GM19372 (cell line): Measurements from ENCODE around the gene SLC25A44.
"Not testable (repeated sequence)": the region's sequence is repeated elsewhere in the genome, so short reads cannot be mapped to it uniquely, and the experiment has no call there.

Experiments
- ATAC-seq: cut with Tn5 transposase; IDR thresholded peaks from one replicate; pipeline ENCODE4 v1.9.1; 2021; ENCODE audit warnings: mild to moderate bottlenecking, low read depth, moderate library complexity; ENCODE audit not compliant: unreplicated experiment

SLC25A44 gene

GRCh38 chr1:156162430-156163037, 31.4 kb upstream of the SLC25A44 start:
- ATAC-seq, result no peak

GRCh38 chr1:156163712-156164111, 30.2 kb upstream of the SLC25A44 start:
- no peak for ATAC-seq

- ATAC-seq, result no peak
These were observed 29.6 kb upstream of the SLC25A44 start for GRCh38 chr1:156164125-156164831.

GRCh38 chr1:156165083-156165482, 28.8 kb upstream of the SLC25A44 start:
- no peak for ATAC-seq

GRCh38 chr1:156167536-156167935, 26.4 kb upstream of the SLC25A44 start:
- ATAC-seq, result no peak

GRCh38 chr1:156172696-156173470, 21.0 kb upstream of the SLC25A44 start:
- ATAC-seq, result no peak

- ATAC-seq, result no peak
These were observed 17.2 kb upstream of the SLC25A44 start for GRCh38 chr1:156176610-156177210.

- no peak for ATAC-seq
These were observed 15.8 kb upstream of the SLC25A44 start for GRCh38 chr1:156177919-156178654.

GRCh38 chr1:156180471-156180870, 13.4 kb upstream of the SLC25A44 start:
- no peak for ATAC-seq

GRCh38 chr1:156181391-156181924, 12.4 kb upstream of the SLC25A44 start:
- ATAC-seq, result not testable (repeated sequence)

- not testable (repeated sequence) for ATAC-seq
These were observed 11.7 kb upstream of the SLC25A44 start for GRCh38 chr1:156182010-156182779.

GRCh38 chr1:156186347-156187177, 7.3 kb upstream of the SLC25A44 start:
- ATAC-seq, result not testable (repeated sequence)

- not testable (repeated sequence) for ATAC-seq
These were observed 3.6 kb upstream of the SLC25A44 start for GRCh38 chr1:156190265-156190664.

- no peak for ATAC-seq
These were observed 2.5 kb upstream of the SLC25A44 start for GRCh38 chr1:156191292-156191964.

GRCh38 chr1:156193208-156193487, 756 bp upstream of the SLC25A44 start:
- ATAC-seq, result no peak

GRCh38 chr1:156194300-156194652, 372 bp downstream of the SLC25A44 start:
- no peak for ATAC-seq

GRCh38 chr1:156195853-156196252, 1.9 kb downstream of the SLC25A44 start:
- no peak for ATAC-seq

- no peak for ATAC-seq
These were observed 2.5 kb downstream of the SLC25A44 start for GRCh38 chr1:156196445-156196844.
